HepG2 (cell line): ENCODE measurements around the gene ARL6IP4. TPM values are rescaled to one million over a fixed set of nuclear protein-coding genes. Genes with fewer than 3 reads are reported as not detected.

Source experiments
- ATAC-seq: fragments of 200-7000 bp; cut with Tn5 transposase; 3 replicates; pipeline ENCODE4 v1.9.1; 2020; ENCODE audit warnings: mild to moderate bottlenecking, moderate library complexity
- BruUV-seq: library from RNA; stranded (reverse); fragments of 400-500 nt; replicated peaks from 2 replicates; lab custom pipeline; 2021; lab: Mats Ljungman, UMichigan
- CTCF ChIA-PET: fragments of 300-600 bp; formaldehyde crosslinking; extraction: SDS; loops from one replicate; lab custom pipeline; 2021; ENCODE audit warnings: low total read pairs, inconsistent platforms, low intra/inter-chr PET ratio; lab: Yijun Ruan, JAX
- POLR2A ChIA-PET: fragments of 350-600 bp; sonication (Branson Sonifier 250); formaldehyde crosslinking; loops from one replicate; lab custom pipeline; 2020; ENCODE audit warnings: antibody characterized with exemption, inconsistent platforms; lab: Yijun Ruan, JAX
- DNase-seq: peaks from one replicate; pipeline ENCODE4 v3.0.0-alpha.2; 2015; ENCODE audit warnings: low spot score
- FAIRE-seq: peaks from 3 replicates; lab custom pipeline; 2011; peaks lifted over from hg19 to GRCh38; lab: Jason Lieb, UNC
- H2AFZ ChIP-seq: one replicate; pipeline ENCODE4 v1.6.1; 2011; ENCODE audit warnings: low read length, inconsistent platforms
- H3K27ac ChIP-seq: fragments of 300-600 bp; 3 replicates; pipeline ENCODE4 v1.8.0; 2011; ENCODE audit warnings: mixed run types, mild to moderate bottlenecking, mixed read lengths, low read length, inconsistent platforms; ENCODE audit not compliant: insufficient read depth; ENCODE audit errors: extremely low read length
- H3K27me3 ChIP-seq, 2 experiments: fragments of 200-600 bp in 1 of 2; 2 replicates in 1 of 2; 3 replicates in 1 of 2; pipeline versions ENCODE4 v1.6.0 to v1.8.0; 2011; ENCODE audit warnings: low read length in 2 of 2, mild to moderate bottlenecking in 2 of 2, moderate library complexity in 2 of 2, inconsistent platforms in 1 of 2; ENCODE audit not compliant: insufficient read depth in 2 of 2, control insufficient read depth in 1 of 2
- H3K36me3 ChIP-seq, 2 experiments: fragments of 200-600 bp in 1 of 2; replicated peaks in 1 of 2; 2 replicates in 1 of 2; 3 replicates in 1 of 2; pipeline versions ENCODE4 v1.5.1 to v1.8.0; 2011; ENCODE audit warnings: low read length in 2 of 2, inconsistent platforms in 1 of 2; ENCODE audit not compliant: insufficient read depth in 2 of 2, control insufficient read depth in 1 of 2
- H3K4me1 ChIP-seq: 2 replicates; pipeline ENCODE4 v1.5.1; 2012; ENCODE audit warnings: low read length, inconsistent platforms; ENCODE audit not compliant: insufficient read depth
- H3K4me2 ChIP-seq: 2 replicates; pipeline ENCODE4 v1.6.0; 2011; ENCODE audit warnings: low read depth, low read length, inconsistent platforms
- H3K4me3 ChIP-seq, 3 experiments: fragments of 200-600 bp in 1 of 3; sonication (generic), shearing (Covaris generic) in 1 of 3; replicated peaks in 1 of 3; 2 replicates each; pipeline ENCODE4 v1.5.1; 2011 to 2016; ENCODE audit warnings: low read length in 3 of 3, inconsistent platforms in 2 of 3, low read depth in 2 of 3, mild to moderate bottlenecking in 2 of 3, control low read depth in 1 of 3, mixed read lengths in 1 of 3; ENCODE audit not compliant: insufficient read depth in 1 of 3
- H3K79me2 ChIP-seq: one replicate; pipeline ENCODE4 v1.6.1; 2011; ENCODE audit warnings: low read length, inconsistent platforms; ENCODE audit not compliant: insufficient read depth
- H3K9ac ChIP-seq: 2 replicates; pipeline ENCODE4 v1.6.0; 2011; ENCODE audit warnings: mild to moderate bottlenecking, low read depth, low read length, inconsistent platforms; ENCODE audit not compliant: insufficient read depth
- H3K9me3 ChIP-seq: 2 replicates; pipeline ENCODE4 v1.5.1; 2012; ENCODE audit warnings: mild to moderate bottlenecking, low read length
- H4K20me1 ChIP-seq: 2 replicates; pipeline ENCODE4 v1.6.0; 2011; ENCODE audit warnings: inconsistent platforms, mild to moderate bottlenecking, low read length, moderate library complexity; ENCODE audit not compliant: insufficient read depth
- ARID2 ChIP-seq: sonication (generic); formaldehyde crosslinking; IDR thresholded peaks from 2 replicates; pipeline ENCODE4 v1.8.1; 2022; ENCODE audit warnings: mild to moderate bottlenecking, missing genetic modification reagents, borderline replicate concordance
- LCORL ChIP-seq, 2 experiments: fragments of 450-650 bp in 1 of 2; sonication (generic) in 1 of 2; formaldehyde crosslinking in 1 of 2; IDR thresholded peaks; 2 replicates each; pipeline versions ENCODE4 v1.5.0 to v1.6.1; 2017 to 2020; ENCODE audit warnings: antibody characterized with exemption in 1 of 2, missing genetic modification reagents in 1 of 2
- NR3C1 ChIP-seq: sonication (generic); formaldehyde crosslinking; IDR thresholded peaks from 2 replicates; pipeline ENCODE4 v1.4.0; 2020; ENCODE audit warnings: missing genetic modification reagents
- RAD21 ChIP-seq: fragments of 450-650 bp; formaldehyde crosslinking; IDR thresholded peaks from 2 replicates; pipeline ENCODE4 v1.5.0; 2020; ENCODE audit warnings: mild to moderate bottlenecking
- ZBTB21 ChIP-seq: sonication (generic); formaldehyde crosslinking; IDR thresholded peaks from 2 replicates; pipeline ENCODE4 v1.4.0; 2020; ENCODE audit warnings: missing genetic modification reagents
- ZC3H13 ChIP-seq: sonication (generic); formaldehyde crosslinking; IDR thresholded peaks from 2 replicates; pipeline ENCODE4 v1.8.1; 2023; ENCODE audit warnings: mild to moderate bottlenecking, missing genetic modification reagents, moderate library complexity
- ZFP41 ChIP-seq: sonication (generic); formaldehyde crosslinking; IDR thresholded peaks from 2 replicates; pipeline ENCODE4 v1.4.0; 2020; ENCODE audit warnings: mild to moderate bottlenecking, missing genetic modification reagents, borderline replicate concordance
- ZFP90 ChIP-seq: sonication (generic); formaldehyde crosslinking; IDR thresholded peaks from 2 replicates; pipeline ENCODE4 v1.8.0; 2022; ENCODE audit warnings: missing genetic modification reagents, mild to moderate bottlenecking, inconsistent platforms, borderline replicate concordance
- WGBS: methylation state at CpG from one replicate; pipeline ENCODE4 v1.1.6; 2017; ENCODE audit warnings: low lambda C conversion rate; 5-methylcytosine and 5-hydroxymethylcytosine counted together
- in situ Hi-C: cut with HindIII; loops from 2 replicates; pipeline ENCODE4 v1.10.0; 2017; ENCODE audit warnings: low pct_unique_long_range_greater_than_20kb; ENCODE audit not compliant: extremely low pct_ligation_motif_present
- intact Hi-C: fragments of 100-400 bp; cut with micrococcal nuclease; formaldehyde crosslinking; loops from one replicate; pipeline ENCODE4 v1.10.0; 2022; ENCODE audit not compliant: unreplicated experiment
- polyA plus RNA-seq, 8 experiments: library from polyadenylated mRNA; depleted of rRNA in 3 of 8; stranded (reverse) in 7 of 8; unstranded in 1 of 8; fragments of >200 nt; fragmentation: Illumina TruSeq in 4 of 8; extraction: Trizol in 4 of 8; gene quantifications; 2 replicates each; pipeline versions ENCODE4 v1.2.1 to v1.2.3, GENCODE V29; 2011 to 2016; ENCODE audit warnings: low read depth in 4 of 8, missing spikeins in 1 of 8, mixed read lengths in 1 of 8; ENCODE audit not compliant: insufficient read depth in 1 of 8
- total RNA-seq, 5 experiments: library from RNA; depleted of rRNA; stranded (reverse); fragments of >200 nt; fragmentation: Illumina TruSeq; extraction: Trizol; gene quantifications; 2 replicates each; pipeline ENCODE4 v1.2.3, GENCODE V29; 2016; ENCODE audit warnings: low read depth in 1 of 5
- TF ChIP-seq, protein P1 (sequence below): sonication (generic); formaldehyde crosslinking; conservative IDR thresholded peaks from 2 replicates; pipeline ENCODE4 v1.4.0; 2020; ENCODE audit warnings: missing genetic modification reagents
- TF ChIP-seq, protein P2 (sequence below): fragments of 450-650 bp; IDR thresholded peaks from 2 replicates; pipeline ENCODE4 v1.6.1; 2017; ENCODE audit warnings: mild to moderate bottlenecking
- TF ChIP-seq, protein P3 (sequence below): sonication (generic); formaldehyde crosslinking; IDR thresholded peaks from 2 replicates; pipeline ENCODE4 v1.5.0; 2020; ENCODE audit warnings: mild to moderate bottlenecking, missing genetic modification reagents, borderline replicate concordance

The ARL6IP4 gene
- total and polyA plus RNA-seq, 2 of the 13 experiments (the other 11 are each of a cell fraction or from before 2014, with no cell fraction given) = 155 to 220 TPM

DNA sequence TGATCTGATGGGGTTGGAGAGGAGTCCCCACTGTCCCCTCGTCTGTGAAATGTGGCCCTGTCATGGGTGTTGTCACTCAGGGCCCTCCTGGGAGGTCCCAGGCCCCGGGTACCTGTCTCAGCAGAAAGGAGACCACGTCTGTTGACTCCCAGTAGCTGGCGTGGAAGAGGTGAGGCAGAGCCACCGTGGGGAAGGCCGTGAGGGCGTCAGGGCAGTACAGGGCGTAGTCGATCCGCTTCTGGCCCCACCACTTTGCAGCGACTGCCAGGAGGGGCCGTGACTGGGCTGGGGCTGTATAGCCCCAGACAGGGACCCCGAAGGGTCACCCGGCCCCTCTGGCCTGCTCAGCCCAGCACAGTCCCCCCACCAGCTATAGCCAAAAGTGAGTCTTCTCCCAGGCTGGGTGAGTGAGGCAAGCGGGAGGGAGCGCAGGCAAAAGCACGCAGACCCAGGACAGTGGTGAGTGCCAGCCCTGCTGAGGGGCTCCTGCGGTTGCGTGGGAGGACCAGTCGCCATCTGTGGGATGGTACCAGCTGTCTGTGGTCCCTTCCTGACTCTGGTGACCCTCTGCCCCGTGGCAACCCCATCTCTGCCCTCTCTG is 8.2 kb downstream of the ARL6IP4 start:
- no peak overlapping the region for H3K4me3 ChIP-seq
- ATAC-seq (no peak), DNase-seq (no peak), FAIRE-seq (no peak)
- H3K4me2 ChIP-seq = no peak overlapping the region
- no peaks in the 10 kb centered on the region for H3K9me3 ChIP-seq
- no peak overlapping the region for H2AFZ ChIP-seq
- H3K9ac ChIP-seq = no peak overlapping the region
- H3K4me1 ChIP-seq = peaks cover 19% of the 10 kb centered on the region
- in situ Hi-C loops = no loop called here
- H3K27me3 ChIP-seq = no peaks in the 10 kb centered on the region
- peaks cover 4 to 6% of the 10 kb centered on the region in 2 experiments; a peak in 3 of 5 replicates for H3K36me3 ChIP-seq
- no TSS peak for BruUV-seq
- CTCF ChIA-PET = no interaction called here
- no peaks in the 10 kb centered on the region for H4K20me1 ChIP-seq
- no peak for TF ChIP-seq LCORL (IDR thresholded peaks at IDR 0.05)
- no peak for TF ChIP-seq LCORL (CRISPR knock-in tag; IDR thresholded peaks at IDR 0.05)
- no peak for TF ChIP-seq ZFP90 (CRISPR knock-in tag)
- no peak for TF ChIP-seq ZFP41 (CRISPR knock-in tag)
- no peak for TF ChIP-seq ZC3H13 (CRISPR knock-in tag)
- TF ChIP-seq RAD21 (CRISPR knock-in tag) = no peak
- no peak for TF ChIP-seq ZBTB21
- TF ChIP-seq, protein P1, sequence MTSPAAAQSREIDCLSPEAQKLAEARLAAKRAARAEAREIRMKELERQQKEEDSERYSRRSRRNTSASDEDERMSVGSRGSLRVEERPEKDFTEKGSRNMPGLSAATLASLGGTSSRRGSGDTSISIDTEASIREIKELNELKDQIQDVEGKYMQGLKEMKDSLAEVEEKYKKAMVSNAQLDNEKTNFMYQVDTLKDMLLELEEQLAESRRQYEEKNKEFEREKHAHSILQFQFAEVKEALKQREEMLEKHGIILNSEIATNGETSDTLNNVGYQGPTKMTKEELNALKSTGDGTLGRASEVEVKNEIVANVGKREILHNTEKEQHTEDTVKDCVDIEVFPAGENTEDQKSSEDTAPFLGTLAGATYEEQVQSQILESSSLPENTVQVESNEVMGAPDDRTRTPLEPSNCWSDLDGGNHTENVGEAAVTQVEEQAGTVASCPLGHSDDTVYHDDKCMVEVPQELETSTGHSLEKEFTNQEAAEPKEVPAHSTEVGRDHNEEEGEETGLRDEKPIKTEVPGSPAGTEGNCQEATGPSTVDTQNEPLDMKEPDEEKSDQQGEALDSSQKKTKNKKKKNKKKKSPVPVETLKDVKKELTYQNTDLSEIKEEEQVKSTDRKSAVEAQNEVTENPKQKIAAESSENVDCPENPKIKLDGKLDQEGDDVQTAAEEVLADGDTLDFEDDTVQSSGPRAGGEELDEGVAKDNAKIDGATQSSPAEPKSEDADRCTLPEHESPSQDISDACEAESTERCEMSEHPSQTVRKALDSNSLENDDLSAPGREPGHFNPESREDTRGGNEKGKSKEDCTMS = no peak
- TF ChIP-seq, protein P2, sequence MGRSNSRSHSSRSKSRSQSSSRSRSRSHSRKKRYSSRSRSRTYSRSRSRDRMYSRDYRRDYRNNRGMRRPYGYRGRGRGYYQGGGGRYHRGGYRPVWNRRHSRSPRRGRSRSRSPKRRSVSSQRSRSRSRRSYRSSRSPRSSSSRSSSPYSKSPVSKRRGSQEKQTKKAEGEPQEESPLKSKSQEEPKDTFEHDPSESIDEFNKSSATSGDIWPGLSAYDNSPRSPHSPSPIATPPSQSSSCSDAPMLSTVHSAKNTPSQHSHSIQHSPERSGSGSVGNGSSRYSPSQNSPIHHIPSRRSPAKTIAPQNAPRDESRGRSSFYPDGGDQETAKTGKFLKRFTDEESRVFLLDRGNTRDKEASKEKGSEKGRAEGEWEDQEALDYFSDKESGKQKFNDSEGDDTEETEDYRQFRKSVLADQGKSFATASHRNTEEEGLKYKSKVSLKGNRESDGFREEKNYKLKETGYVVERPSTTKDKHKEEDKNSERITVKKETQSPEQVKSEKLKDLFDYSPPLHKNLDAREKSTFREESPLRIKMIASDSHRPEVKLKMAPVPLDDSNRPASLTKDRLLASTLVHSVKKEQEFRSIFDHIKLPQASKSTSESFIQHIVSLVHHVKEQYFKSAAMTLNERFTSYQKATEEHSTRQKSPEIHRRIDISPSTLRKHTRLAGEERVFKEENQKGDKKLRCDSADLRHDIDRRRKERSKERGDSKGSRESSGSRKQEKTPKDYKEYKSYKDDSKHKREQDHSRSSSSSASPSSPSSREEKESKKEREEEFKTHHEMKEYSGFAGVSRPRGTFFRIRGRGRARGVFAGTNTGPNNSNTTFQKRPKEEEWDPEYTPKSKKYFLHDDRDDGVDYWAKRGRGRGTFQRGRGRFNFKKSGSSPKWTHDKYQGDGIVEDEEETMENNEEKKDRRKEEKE = no peak
- TF ChIP-seq, protein P3, sequence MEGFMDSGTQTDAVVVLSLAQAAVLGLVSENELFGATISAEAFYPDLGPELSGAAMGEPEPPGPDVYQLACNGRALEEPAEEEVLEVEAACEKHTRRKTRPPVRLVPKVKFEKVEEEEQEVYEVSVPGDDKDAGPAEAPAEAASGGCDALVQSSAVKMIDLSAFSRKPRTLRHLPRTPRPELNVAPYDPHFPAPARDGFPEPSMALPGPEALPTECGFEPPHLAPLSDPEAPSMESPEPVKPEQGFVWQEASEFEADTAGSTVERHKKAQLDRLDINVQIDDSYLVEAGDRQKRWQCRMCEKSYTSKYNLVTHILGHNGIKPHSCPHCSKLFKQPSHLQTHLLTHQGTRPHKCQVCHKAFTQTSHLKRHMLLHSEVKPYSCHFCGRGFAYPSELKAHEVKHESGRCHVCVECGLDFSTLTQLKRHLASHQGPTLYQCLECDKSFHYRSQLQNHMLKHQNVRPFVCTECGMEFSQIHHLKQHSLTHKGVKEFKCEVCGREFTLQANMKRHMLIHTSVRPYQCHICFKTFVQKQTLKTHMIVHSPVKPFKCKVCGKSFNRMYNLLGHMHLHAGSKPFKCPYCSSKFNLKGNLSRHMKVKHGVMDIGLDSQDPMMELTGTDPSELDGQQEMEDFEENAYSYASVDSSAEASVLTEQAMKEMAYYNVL (CRISPR knock-in tag) = no peak
- TF ChIP-seq ARID2 (CRISPR knock-in tag) = no peak
- TF ChIP-seq NR3C1 = no peak
- H3K79me2 ChIP-seq = no peaks in the 10 kb centered on the region
- 92% methylated on average over 17 of the region's 21 CpGs for WGBS
- intact Hi-C loops = no loop called here
- POLR2A ChIA-PET = interaction anchor here (1.5 kb wide), 1 partner anchor 244 kb away, joined by 4 read pairs; the partner anchor contains the start of genes MPHOSPH9 and MTRFR
- no peak overlapping the region for H3K27ac ChIP-seq
